Endothelial cell of umbilical vein (primary cell): ENCODE results near the gene PTPRE. TPM values are rescaled to one million over a fixed set of nuclear protein-coding genes. Genes with fewer than 3 reads are reported as not detected.
A peak's percentile ranks its signal among the peaks of the same experiment; 100 is the strongest.

ENCODE experiments used
- BruUV-seq: library from RNA; stranded (reverse); fragments of 400-500 nt; replicated peaks from 2 replicates; lab custom pipeline; 2021; lab: Mats Ljungman, UMichigan
- CTCF ChIA-PET: fragments of 300-600, 350-600 bp; sonication (Branson Sonifier 250); formaldehyde crosslinking; loops from one replicate; lab custom pipeline; 2021; ENCODE audit warnings: antibody characterized with exemption, inconsistent platforms; lab: Charles Lee
- POLR2A ChIA-PET: fragments of 300-600, 350-600 bp; sonication (Branson Sonifier 250); formaldehyde crosslinking; loops from one replicate; lab custom pipeline; 2021; ENCODE audit warnings: antibody characterized with exemption, inconsistent platforms; lab: Charles Lee
- DNase-seq: peaks from one replicate; pipeline ENCODE4 v3.0.0-alpha.2; 2011; ENCODE audit warnings: low read depth, low spot score
- FAIRE-seq: peaks from 2 replicates; lab custom pipeline; 2011; peaks lifted over from hg19 to GRCh38; lab: Jason Lieb, UNC
- H2AFZ ChIP-seq: 2 replicates; pipeline ENCODE4 v1.6.0; 2012; ENCODE audit warnings: low read depth, low read length, control low read depth, inconsistent platforms
- H3K27ac ChIP-seq: 2 replicates; pipeline ENCODE4 v1.5.1; 2011; ENCODE audit warnings: low read depth, mild to moderate bottlenecking, control low read depth, low read length, moderate library complexity; ENCODE audit not compliant: insufficient read depth
- H3K27me3 ChIP-seq, 2 experiments: 2 replicates each; pipeline versions ENCODE4 v1.6.0 to v1.6.1; 2011; ENCODE audit warnings: low read length in 2 of 2, mixed read lengths in 1 of 2; ENCODE audit not compliant: control insufficient read depth in 2 of 2, insufficient read depth in 2 of 2
- H3K36me3 ChIP-seq, 2 experiments: 2 replicates in 1 of 2; 3 replicates in 1 of 2; pipeline ENCODE4 v1.5.1; 2011; ENCODE audit warnings: low read length in 2 of 2, mild to moderate bottlenecking in 1 of 2, moderate library complexity in 1 of 2; ENCODE audit not compliant: control insufficient read depth in 2 of 2, insufficient read depth in 2 of 2; ENCODE audit errors: extremely low read depth in 1 of 2
- H3K4me1 ChIP-seq: 3 replicates; pipeline ENCODE4 v1.5.1; 2011; ENCODE audit warnings: mild to moderate bottlenecking, low read length; ENCODE audit not compliant: control insufficient read depth, insufficient read depth; ENCODE audit errors: extremely low read depth
- H3K4me2 ChIP-seq: 2 replicates; pipeline ENCODE4 v1.6.1; 2011; ENCODE audit warnings: low read length, control low read depth, mixed read lengths; ENCODE audit not compliant: insufficient read depth
- H3K4me3 ChIP-seq, 3 experiments: fragments of 200-600 bp in 1 of 3; sonication (generic), shearing (Covaris generic) in 1 of 3; replicated peaks in 1 of 3; 2 replicates each; pipeline ENCODE4 v1.5.1; 2011 to 2016; ENCODE audit warnings: control low read depth in 3 of 3, low read length in 3 of 3, mild to moderate bottlenecking in 2 of 3, inconsistent platforms in 1 of 3, low read depth in 1 of 3, moderate library complexity in 1 of 3; ENCODE audit not compliant: insufficient read depth in 1 of 3
- H3K79me2 ChIP-seq: 2 replicates; pipeline ENCODE4 v1.6.0; 2012; ENCODE audit warnings: low read length, inconsistent platforms; ENCODE audit not compliant: control insufficient read depth, insufficient read depth
- H3K9ac ChIP-seq: replicated peaks from 2 replicates; pipeline ENCODE3; 2011; ENCODE audit warnings: low read length, control low read depth; ENCODE audit not compliant: insufficient read depth; ENCODE audit errors: extremely low read depth
- H3K9me1 ChIP-seq: replicated peaks from 3 replicates; pipeline ENCODE4 v1.6.0; 2011; ENCODE audit warnings: mild to moderate bottlenecking, low read length; ENCODE audit not compliant: control insufficient read depth, insufficient read depth; ENCODE audit errors: extremely low read depth
- H3K9me3 ChIP-seq: replicated peaks from 2 replicates; pipeline ENCODE4 v1.5.1; 2012; ENCODE audit warnings: low read length, inconsistent platforms; ENCODE audit not compliant: control insufficient read depth, insufficient read depth
- H4K20me1 ChIP-seq: replicated peaks from 2 replicates; pipeline ENCODE3; 2011; ENCODE audit warnings: mild to moderate bottlenecking, low read length; ENCODE audit not compliant: control insufficient read depth, insufficient read depth; ENCODE audit errors: extremely low read depth
- EZH2 ChIP-seq: IDR thresholded peaks from 2 replicates; pipeline ENCODE4 v1.6.1; 2012; ENCODE audit warnings: borderline replicate concordance, low read depth, mild to moderate bottlenecking, moderate library complexity, low read length, inconsistent platforms; ENCODE audit not compliant: severe bottlenecking
- FOS ChIP-seq: IDR thresholded peaks from 2 replicates; pipeline ENCODE4 v1.6.1; 2011; ENCODE audit warnings: mild to moderate bottlenecking, low read length, moderate library complexity, borderline replicate concordance; ENCODE audit not compliant: insufficient read depth
- GATA2 ChIP-seq: IDR thresholded peaks from 2 replicates; pipeline ENCODE4 v1.7.0; 2011; ENCODE audit warnings: low read depth, mild to moderate bottlenecking, moderate library complexity, mixed read lengths, low read length; ENCODE audit not compliant: insufficient read length, insufficient read depth
- JUN ChIP-seq: IDR thresholded peaks from 2 replicates; pipeline ENCODE4 v1.6.1; 2011; ENCODE audit warnings: borderline replicate concordance, low read depth; ENCODE audit not compliant: insufficient read length, insufficient read depth
- MYC ChIP-seq: IDR thresholded peaks from one replicate; pipeline ENCODE4 v1.6.1; 2011; ENCODE audit warnings: mild to moderate bottlenecking, low read depth, low read length
- POLR2A ChIP-seq: IDR thresholded peaks from 2 replicates; pipeline ENCODE4 v1.6.1; 2012; ENCODE audit warnings: low read depth, mild to moderate bottlenecking, control low read depth, low read length
- POLR2AphosphoS5 ChIP-seq: IDR thresholded peaks from 2 replicates; pipeline ENCODE4 v1.6.1; 2012; ENCODE audit warnings: low read depth, mild to moderate bottlenecking, control low read depth, low read length, moderate library complexity; ENCODE audit not compliant: insufficient read depth
- dilution Hi-C: fragments of 300-500 bp; cut with MboI; formaldehyde crosslinking; loops from one replicate; pipeline ENCODE4 v1.15.0; 2019; ENCODE audit warnings: low sequenced_read_pairs; ENCODE audit not compliant: extremely low pct_ligation_motif_present
- intact Hi-C: fragments of 100-400 bp; cut with micrococcal nuclease; formaldehyde crosslinking; loops from one replicate; pipeline ENCODE4 v1.10.0; 2022
- polyA plus RNA-seq, 4 experiments: library from polyadenylated mRNA; depleted of rRNA in 3 of 4; stranded (reverse) in 3 of 4; unstranded in 1 of 4; fragments of >200 nt; gene quantifications; 2 replicates each; pipeline versions ENCODE4 v1.2.1 to v1.2.3, GENCODE V29; 2011 to 2012; ENCODE audit warnings: missing spikeins in 1 of 4
- total RNA-seq: library from RNA; stranded (reverse); gene quantifications from 2 replicates; pipeline ENCODE4 v1.2.3, GENCODE V29; 2021
- TF ChIP-seq, protein P1 (sequence below): IDR thresholded peaks from 2 replicates; pipeline ENCODE4 v1.6.1; 2011; ENCODE audit not compliant: insufficient read depth, insufficient read length
- TF ChIP-seq, protein P2 (sequence below), 2 donors: IDR thresholded peaks; 1 replicate in 1 of 2; 2 replicates in 1 of 2; pipeline ENCODE4 v1.5.1; 2011; ENCODE audit warnings: low read length in 2 of 2, mild to moderate bottlenecking in 2 of 2, moderate library complexity in 2 of 2, control low read depth in 1 of 2, inconsistent platforms in 1 of 2, low read depth in 1 of 2; ENCODE audit not compliant: insufficient read depth in 1 of 2; ENCODE audit errors: extremely low read depth in 1 of 2

Gene PTPRE
- total and polyA plus RNA-seq, 2 donors (not counting 3 experiments of a cell fraction or from before 2014, with no cell fraction given), result 37.3 to 116 TPM

DNA sequence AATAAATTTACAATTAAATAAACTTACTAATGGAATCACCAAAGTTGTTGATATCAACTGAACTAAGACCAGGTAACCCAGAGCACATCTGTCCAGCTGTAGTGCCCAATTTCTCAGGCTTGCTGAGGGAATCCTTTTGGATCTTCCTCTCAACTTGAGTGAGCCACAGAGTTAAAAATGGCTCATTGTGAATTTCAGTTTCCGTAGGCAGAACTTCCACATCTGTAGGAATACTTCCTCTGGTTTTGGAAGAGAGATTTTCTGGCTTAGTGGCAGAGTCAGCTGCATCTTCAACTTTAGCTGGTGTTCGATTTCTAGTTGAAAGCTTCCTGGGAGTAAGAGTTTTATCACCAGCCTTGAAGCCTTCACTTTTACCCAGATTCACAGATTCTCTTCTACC is 208.0 kb downstream of the PTPRE start:
- POLR2A ChIA-PET, result no interaction called here
- BruUV-seq, result no TSS peak

DNA sequence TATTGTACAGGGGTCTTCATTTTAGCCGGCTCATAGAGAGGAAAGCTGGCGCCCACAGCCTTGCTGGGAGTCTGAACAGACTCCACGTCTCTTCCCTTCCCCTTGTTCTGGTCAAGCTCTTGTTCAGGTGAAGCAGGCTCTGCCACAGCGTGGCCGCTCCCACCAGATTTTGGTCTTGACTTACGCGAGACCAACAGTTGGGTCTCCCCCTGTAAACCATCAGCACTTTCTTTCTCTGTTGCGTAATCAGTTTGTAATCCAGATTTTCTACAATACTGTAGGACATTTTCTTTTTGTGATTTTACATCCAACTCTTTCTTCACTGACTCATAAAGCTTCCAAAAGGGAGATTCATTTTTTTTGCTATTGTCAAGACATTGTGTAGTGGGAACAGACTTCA is 208.5 kb downstream of the PTPRE start:
- Histone ChIP-seq H3K27ac (no peak overlapping the region), H3K36me3 (peaks cover 0 to 59% of the 10 kb centered on the region in 2 experiments), H3K9me1 (no peaks in the 10 kb centered on the region), H3K9ac (no peak overlapping the region), H3K4me3 (no peak overlapping the region), H2AFZ (no peak overlapping the region), H3K79me2 (peaks cover 72% of the 10 kb centered on the region), H3K27me3 (no peaks in the 10 kb centered on the region), H3K4me1 (no peaks in the 10 kb centered on the region), H3K9me3 (no peaks in the 10 kb centered on the region), H3K4me2 (no peak overlapping the region), H4K20me1 (peaks cover 2% of the 10 kb centered on the region)
- dilution Hi-C loops (no loop called here), intact Hi-C loops (no loop called here)
- DNase-seq (no peak), FAIRE-seq (no peak)
- POLR2A ChIA-PET, result no interaction called here
- TSS peak; percentile 30 for BruUV-seq
- TF ChIP-seq EZH2, result no peak
- TF ChIP-seq, protein P1, sequence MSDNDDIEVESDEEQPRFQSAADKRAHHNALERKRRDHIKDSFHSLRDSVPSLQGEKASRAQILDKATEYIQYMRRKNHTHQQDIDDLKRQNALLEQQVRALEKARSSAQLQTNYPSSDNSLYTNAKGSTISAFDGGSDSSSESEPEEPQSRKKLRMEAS, result no peak
- TF ChIP-seq FOS, result no peak
- no peak for TF ChIP-seq JUN
- TF ChIP-seq POLR2A, result no peak
- TF ChIP-seq POLR2AphosphoS5, result no peak
- no peak for TF ChIP-seq MYC
- no peak for TF ChIP-seq GATA2
- TF ChIP-seq, protein P2, sequence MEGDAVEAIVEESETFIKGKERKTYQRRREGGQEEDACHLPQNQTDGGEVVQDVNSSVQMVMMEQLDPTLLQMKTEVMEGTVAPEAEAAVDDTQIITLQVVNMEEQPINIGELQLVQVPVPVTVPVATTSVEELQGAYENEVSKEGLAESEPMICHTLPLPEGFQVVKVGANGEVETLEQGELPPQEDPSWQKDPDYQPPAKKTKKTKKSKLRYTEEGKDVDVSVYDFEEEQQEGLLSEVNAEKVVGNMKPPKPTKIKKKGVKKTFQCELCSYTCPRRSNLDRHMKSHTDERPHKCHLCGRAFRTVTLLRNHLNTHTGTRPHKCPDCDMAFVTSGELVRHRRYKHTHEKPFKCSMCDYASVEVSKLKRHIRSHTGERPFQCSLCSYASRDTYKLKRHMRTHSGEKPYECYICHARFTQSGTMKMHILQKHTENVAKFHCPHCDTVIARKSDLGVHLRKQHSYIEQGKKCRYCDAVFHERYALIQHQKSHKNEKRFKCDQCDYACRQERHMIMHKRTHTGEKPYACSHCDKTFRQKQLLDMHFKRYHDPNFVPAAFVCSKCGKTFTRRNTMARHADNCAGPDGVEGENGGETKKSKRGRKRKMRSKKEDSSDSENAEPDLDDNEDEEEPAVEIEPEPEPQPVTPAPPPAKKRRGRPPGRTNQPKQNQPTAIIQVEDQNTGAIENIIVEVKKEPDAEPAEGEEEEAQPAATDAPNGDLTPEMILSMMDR (IDR thresholded peaks at IDR 0.05; ENCODE audit: extremely low read depth in 1 of 2, insufficient read depth in 1 of 2, low read depth in 1 of 2, low read length in 2 of 2), result no peak
- CTCF ChIA-PET, result interaction anchor here (1.2 to 1.4 kb wide), 3 partner anchors 10 to 46 kb away, joined by 3 to 4 read pairs (median 3); no protein-coding TSS in a partner anchor

More for the DNA sequence above, 208.0 kb downstream of the PTPRE start:
- no peak overlapping the region for H2AFZ ChIP-seq
- H3K36me3 ChIP-seq, result peaks cover 0 to 63% of the 10 kb centered on the region in 2 experiments
- intact Hi-C loops, result no loop called here
- no peak overlapping the region for H3K4me3 ChIP-seq
- TF ChIP-seq JUN, result no peak
- no peak for TF ChIP-seq FOS
- TF ChIP-seq POLR2A, result no peak
- TF ChIP-seq EZH2, result no peak
- TF ChIP-seq, protein P1, result no peak
- no peak for TF ChIP-seq POLR2AphosphoS5
- no peak for TF ChIP-seq GATA2
- TF ChIP-seq MYC, result no peak
- H3K9me3 ChIP-seq, result no peaks in the 10 kb centered on the region
- H3K9me1 ChIP-seq, result no peaks in the 10 kb centered on the region
- H3K4me1 ChIP-seq, result no peaks in the 10 kb centered on the region
- FAIRE-seq, result no peak
- H3K27me3 ChIP-seq, result no peaks in the 10 kb centered on the region
- no peak overlapping the region for H3K27ac ChIP-seq
- H3K4me2 ChIP-seq, result no peak overlapping the region
- CTCF ChIA-PET, result interaction anchor here (1.1 to 1.3 kb wide), 3 partner anchors 11 to 37 kb away, joined by 3 to 4 read pairs (median 3); no protein-coding TSS in a partner anchor
- DNase-seq, result no peak
- dilution Hi-C loops, result no loop called here
- H3K79me2 ChIP-seq, result peaks cover 68% of the 10 kb centered on the region
- no peak overlapping the region for H3K9ac ChIP-seq
- peaks cover 2% of the 10 kb centered on the region for H4K20me1 ChIP-seq
